DMS 273 treated with DMSO at 0.1 percent for 48 hours (cell line): ENCODE data around the gene SPARC.
"Not testable (repeated sequence)": the region's sequence is repeated elsewhere in the genome, so short reads cannot be mapped to it uniquely, and the experiment has no call there.

ENCODE experiments used
- DNase-seq: peaks from one replicate; lab custom pipeline; 2025; lab: John Stamatoyannopoulos, UW

The SPARC gene

DNA sequence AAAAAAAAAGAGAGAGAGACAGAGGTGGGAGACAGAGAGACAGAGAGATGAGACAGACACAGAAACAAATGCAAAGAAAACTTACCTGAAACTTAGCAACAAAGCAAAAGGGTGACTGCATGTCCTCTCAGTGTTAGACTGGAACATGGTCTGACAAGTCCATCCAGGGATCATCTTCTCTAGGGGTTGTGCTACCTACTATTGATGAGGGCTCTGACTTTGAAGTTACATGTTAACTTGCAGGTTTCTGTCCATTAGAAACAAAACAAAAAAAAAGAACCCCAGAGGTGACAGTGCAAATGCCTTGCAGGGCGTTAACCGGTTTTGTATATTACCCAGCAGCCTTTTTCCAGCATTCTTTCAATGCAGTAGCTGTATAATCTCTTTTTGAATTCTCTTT, 13.6 kb upstream of the SPARC start:
- DNase-seq = no peak

GRCh38 chr5:151699071-151699901, 12.6 kb upstream of the SPARC start:
- no peak for DNase-seq

DNA sequence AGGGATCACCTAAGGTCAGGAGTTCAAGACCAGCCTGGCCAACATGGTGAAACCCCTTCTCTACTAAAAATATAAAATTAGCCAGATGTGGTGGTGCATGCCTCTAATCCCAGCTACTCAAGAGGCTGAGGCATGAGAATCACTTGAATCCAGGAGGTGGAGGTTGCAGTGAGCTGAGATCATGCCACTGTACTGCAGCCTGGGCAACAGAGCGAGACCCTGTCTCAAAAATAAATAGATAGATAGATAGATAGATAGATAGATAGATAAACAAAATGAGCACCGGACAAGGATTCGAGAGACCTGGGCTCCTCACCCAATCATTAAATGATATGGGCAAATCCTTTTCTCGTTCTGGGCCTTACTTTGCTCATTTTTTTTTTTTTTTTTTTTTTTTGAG, 11.4 kb upstream of the SPARC start:
- DNase-seq = not testable (repeated sequence)

DNA sequence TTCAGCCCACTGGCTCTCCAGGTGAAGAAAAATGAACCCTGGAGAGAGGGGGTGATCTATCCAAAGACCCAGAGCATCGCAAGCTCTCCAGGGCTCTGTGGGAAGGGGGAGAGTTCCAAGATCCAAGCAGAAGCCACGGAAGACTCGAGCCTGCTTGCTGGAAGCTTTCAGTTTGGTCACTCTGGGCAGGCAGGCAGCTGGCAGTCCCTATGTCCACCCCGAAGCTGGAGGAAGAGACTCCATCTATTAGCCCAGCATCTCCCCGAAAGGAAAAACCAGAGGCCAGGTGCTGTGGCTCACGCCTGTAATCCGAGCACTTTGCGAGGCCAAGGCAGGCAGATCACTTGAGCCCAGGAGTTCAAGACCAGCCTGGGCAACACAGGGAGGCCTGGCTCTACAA, 10.7 kb upstream of the SPARC start:
- DNase-seq = no peak

GRCh38 chr5:151696470-151697061, 9.9 kb upstream of the SPARC start:
- DNase-seq = no peak

DNA sequence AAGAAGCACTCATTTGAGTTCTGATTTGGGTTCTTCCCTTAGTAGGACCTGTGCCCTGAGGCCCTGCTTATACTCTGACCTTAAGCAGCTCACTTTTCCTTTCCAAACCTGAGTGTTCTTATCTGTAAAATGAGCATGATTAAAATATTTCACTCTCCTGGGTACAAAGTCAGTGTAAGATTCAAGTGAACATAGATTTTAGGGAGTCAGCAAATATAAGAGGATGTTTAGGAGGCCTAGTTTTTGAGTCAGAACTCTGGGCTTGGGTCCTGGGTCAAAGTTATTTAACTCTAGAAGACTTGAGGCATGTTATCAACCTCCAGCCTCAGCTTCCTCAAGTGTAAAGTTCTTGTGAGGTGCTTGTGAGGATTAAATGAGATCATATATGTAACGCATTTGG, 8.7 kb upstream of the SPARC start:
- DNase-seq = no peak

GRCh38 chr5:151694035-151694485, 7.3 kb upstream of the SPARC start:
- no peak for DNase-seq

GRCh38 chr5:151692312-151692711, 5.6 kb upstream of the SPARC start:
- DNase-seq = no peak

- no peak for DNase-seq
Measured at GRCh38 chr5:151691706-151692105, 5.0 kb upstream of the SPARC start.

DNA sequence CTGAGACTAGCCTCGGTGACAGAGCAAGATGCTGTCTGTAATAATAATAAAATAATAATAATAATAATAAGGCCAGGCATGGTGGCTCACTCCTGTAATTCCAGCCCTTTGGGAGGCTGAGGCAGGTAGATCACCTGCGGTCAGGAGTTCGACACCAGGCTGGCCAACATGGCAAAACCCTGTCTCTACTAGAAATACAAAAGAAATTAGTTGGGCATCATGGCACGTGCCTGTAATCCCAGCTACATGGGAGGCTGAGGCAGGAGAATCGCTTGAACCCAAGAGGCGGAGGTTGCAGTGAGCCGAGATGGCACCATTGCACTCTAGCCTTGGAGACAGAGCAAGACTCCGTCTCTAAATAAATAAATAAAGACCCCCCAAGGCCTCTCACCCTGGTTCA, 2.9 kb upstream of the SPARC start:
- DNase-seq = not testable (repeated sequence)

- no peak for DNase-seq
Measured at GRCh38 chr5:151688436-151688835, 1.7 kb upstream of the SPARC start.

DNA sequence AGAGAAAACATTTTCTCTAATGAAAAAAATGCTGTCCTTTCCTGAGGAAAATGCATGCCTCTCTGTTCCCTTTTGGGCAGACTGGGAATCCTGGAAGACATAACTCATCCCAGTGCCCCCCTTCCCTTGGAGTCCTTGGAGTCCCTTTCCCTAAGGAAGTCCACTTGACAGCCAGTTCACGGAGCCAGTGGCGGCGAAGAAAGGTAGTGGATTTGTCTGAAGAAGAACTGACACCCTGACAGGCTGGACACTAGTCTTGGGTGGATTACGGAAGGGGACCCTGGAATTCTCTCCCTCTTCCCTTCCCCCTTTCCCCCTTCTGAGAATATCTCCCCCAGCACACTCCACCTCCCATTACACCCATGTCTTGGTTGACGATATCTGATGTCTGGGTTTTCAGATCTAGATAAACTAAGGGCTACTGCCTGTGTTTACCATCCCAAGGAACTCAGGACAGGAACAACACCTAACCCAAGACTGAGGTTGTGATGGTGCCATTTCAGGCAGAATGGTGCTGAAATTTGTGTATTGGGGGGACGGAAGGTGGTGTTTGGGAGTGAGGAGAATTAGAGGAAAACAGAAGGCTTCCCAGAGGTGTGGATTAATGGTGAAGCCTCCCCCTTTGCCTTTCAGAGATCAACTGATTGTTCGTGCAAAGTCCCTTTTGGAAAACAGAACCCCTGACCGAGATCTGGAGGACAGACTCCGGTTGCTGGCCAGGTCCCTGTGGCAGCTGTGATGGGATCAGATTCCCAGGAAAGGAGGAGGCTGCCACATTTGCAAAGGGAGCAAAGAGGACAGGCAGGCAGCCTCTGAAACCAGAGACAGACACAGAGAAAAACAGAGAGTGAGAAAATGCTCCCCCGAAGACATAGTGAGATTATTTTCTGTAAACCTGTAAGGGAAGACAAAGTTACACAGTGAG, 704 bp downstream of the SPARC start:
- DNase-seq = no peak

GRCh38 chr5:151684690-151685361, 1.9 kb downstream of the SPARC start:
- no peak for DNase-seq

DNA sequence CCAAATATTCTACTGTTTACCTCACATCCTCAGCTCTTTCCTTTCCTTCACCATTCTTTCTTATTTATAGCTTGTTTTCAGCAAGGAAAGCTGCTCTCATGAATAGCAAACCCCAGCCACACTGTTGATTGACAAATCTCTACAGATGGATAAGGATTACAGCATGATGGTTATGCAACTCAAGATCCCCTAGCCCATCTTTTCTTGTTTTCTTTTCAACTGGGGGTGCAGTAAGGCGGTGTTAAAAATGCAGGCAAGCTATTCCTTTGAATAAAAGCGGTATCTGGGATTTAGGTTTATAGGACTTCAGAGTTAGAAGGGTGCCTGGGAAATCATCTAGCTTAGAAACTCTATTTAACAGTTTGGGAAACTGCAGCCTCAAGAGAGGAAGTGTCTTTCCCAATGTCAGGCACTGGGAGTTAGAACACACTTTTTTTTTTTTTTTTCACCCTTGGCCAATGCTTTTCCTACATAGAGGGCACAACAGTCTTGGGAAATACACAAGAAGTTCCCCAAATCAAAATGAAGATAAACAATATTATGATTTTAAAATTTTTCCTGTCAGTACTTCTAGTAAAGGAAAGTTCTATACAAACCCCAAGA, 2.6 kb downstream of the SPARC start:
- no peak for DNase-seq

GRCh38 chr5:151683444-151683843, 3.3 kb downstream of the SPARC start:
- no peak for DNase-seq

DNA sequence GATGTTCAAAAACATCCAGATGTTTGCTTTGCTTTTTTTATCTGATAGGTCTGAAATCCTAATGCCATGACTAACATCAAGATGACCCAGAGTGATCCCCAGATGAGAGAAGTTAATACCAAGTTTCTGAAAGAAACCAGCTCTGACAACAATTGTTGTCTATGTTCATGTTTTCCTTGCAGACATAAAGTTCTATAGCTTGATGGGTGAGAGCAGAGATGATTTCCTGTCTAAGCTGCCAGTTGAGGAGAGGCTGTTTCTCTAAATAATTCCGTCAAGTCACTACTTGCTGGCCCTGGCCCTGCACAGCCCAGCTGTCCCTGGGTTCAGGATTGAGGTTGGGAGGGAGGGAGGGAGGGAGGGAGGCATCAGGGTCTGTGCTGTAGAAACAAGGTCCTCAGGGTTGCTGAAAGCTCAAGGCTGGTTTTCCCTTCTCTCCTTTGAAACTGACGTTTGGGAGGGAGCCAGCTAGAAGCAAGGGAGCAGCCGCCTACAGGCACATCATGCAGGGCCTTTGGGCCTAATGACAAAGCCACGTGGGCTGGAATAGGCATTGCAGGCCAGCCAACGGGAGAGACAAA, 3.9 kb downstream of the SPARC start:
- DNase-seq = peak; percentile 34

DNA sequence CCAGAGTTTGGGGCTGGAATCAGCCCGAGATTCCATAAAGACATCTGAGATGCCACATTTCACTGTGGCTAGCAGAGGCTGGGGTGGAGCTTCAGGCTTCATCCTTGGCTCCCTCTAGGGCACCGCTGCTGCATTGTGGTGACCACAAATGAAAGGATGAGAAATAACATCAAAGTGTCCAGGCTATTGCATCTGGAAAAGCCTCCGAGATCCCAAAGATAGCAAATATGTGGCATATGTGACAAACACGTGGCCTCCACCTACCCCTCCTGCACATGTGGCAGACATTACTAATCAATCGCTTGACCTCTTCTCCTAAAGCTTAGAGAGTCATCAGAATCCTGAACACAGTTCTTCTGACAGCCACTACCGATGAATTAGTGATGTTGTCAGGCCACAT, 4.5 kb downstream of the SPARC start:
- DNase-seq = no peak

DNA sequence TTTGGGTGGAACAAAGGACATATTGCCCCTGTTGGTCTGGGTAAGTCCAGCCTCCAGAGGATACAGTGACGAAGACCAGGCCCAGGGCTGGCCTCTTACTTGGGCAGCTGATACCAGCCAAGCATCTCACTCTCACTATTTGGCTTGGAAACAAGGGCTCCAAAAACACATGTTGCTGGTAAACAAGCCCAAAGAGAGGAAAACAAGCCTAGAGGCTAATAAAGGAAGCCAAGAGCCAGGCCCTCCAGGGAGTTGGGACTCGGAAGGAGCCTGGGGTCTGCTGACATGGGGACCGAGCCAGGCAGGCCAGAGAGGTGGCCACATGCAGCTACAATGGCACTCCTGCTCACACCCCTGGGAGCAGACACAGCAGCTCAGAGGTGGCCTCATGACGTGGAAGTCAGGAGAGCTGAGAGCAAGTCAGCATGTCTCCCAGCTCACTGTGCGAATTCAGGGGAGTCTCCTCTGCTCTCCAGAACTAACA, 5.7 kb downstream of the SPARC start:
- no peak for DNase-seq

DNA sequence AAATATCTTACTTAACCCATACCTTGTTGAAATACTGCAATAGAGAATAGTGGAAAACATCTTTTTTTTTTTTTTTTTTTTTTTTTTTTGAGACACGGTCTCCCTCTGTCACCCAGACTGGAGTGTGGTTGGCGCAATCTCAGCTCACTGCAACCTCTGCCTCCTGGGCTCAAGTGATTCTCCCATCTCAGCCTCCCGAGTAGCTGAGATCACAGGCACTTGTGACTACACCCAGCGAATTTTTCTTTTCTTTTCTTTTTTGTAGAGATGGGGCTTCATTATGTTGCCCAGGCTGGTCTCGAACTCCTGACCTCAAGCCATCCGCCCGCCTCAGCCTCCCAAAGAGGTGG, 6.6 kb downstream of the SPARC start:
- DNase-seq = not testable (repeated sequence)

DNA sequence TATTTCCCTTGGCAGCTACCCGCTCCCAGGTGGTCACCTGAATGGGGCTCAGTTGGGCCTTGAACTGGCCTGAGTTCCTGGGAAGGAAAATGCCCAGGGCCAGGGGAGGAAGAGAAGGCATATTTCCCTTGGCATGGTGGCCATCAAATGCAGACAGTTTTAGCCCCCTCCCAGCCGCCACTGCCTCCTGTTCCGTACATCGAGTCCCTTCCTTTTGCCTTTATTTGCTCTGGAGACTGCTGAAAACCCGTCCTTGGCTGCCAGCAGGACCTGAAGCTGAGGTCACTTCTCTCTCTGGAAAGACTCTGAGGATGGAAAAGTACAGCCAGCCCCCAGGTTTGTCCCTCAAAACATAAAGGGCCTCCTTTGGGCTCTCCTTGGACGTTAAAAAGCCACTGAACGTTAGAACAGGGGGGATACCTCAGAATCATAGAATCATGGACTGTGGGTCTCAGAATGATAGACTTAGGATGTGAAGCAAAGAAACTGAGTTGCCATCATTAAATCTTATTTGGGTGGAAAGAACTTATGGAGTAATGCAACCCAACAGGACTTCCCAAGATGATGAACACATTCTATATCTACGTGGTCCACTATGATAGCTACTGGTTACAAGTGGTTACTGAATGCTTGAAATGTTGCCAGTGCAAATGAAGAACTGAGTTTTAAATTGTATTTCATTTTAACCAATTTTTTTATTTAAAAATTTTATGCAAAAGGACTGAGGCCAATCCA, 7.1 kb downstream of the SPARC start:
- no peak for DNase-seq
